ENCODE results near the gene PHF14.

The PHF14 gene

DNA sequence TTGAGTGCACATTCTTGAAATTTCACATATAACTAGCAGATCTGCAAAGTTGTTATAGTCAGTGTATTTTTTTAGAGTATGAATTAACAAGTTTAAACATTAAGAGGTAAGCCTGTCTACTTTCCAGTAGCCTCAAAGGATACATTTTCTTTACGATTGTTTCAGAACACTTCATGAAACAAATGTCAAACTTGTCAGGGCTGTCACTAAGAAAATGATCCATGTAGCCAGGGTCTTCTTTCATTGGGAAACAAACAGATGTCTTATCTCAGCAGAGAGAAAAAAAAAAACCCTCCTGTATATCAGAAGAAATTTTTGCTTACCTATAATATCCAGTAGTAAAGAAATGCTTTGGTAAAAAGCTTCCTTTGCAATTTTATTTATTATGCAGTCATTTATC lies 192.4 kb downstream of the PHF14 start:
- TF ChIP-seq ZNF565 (CRISPR knock-in tag; conservative IDR thresholded peaks at IDR 0.05; ENCODE audit: low read depth), result no peak
- TF ChIP-seq PPARA (CRISPR knock-in tag; IDR thresholded peaks at IDR 0.05; ENCODE audit: borderline replicate concordance), result no peak
- no peak for TF ChIP-seq CREB5 (CRISPR knock-in tag; IDR thresholded peaks at IDR 0.05; ENCODE audit: low read depth)
- TF ChIP-seq ISL1 (CRISPR knock-in tag; IDR thresholded peaks at IDR 0.05), result no peak
- TF ChIP-seq TSHZ2 (CRISPR knock-in tag; IDR thresholded peaks at IDR 0.05), result no peak
- no peak for TF ChIP-seq CSRNP3 (CRISPR knock-in tag; IDR thresholded peaks at IDR 0.05)
- no peak for TF ChIP-seq TCF4 (CRISPR knock-in tag; IDR thresholded peaks at IDR 0.05; ENCODE audit: borderline replicate concordance)
- no peak for TF ChIP-seq TOX (CRISPR knock-in tag; IDR thresholded peaks at IDR 0.05; ENCODE audit: borderline replicate concordance)
- no peak for TF ChIP-seq SNAI2 (CRISPR knock-in tag; IDR thresholded peaks at IDR 0.05)
- TF ChIP-seq RARB (CRISPR knock-in tag; IDR thresholded peaks at IDR 0.05), result no peak
- TF ChIP-seq OSR1 (CRISPR knock-in tag; IDR thresholded peaks at IDR 0.05), result no peak
- TF ChIP-seq ZC3H10 (CRISPR knock-in tag; IDR thresholded peaks at IDR 0.05), result no peak
- TF ChIP-seq GLIS3 (CRISPR knock-in tag; IDR thresholded peaks at IDR 0.05), result no peak
- no peak for TF ChIP-seq ESRRG (CRISPR knock-in tag; IDR thresholded peaks at IDR 0.05)
- ATAC-seq, result no peak

- no peak for ATAC-seq
- TF ChIP-seq TCF4 (CRISPR knock-in tag; IDR thresholded peaks at IDR 0.05; ENCODE audit: borderline replicate concordance) (no peak), ISL1 (CRISPR knock-in tag; IDR thresholded peaks at IDR 0.05) (no peak), OSR1 (CRISPR knock-in tag; IDR thresholded peaks at IDR 0.05) (no peak), ZFP3 (CRISPR knock-in tag; IDR thresholded peaks at IDR 0.05) (no peak), PATZ1 (CRISPR knock-in tag; IDR thresholded peaks at IDR 0.05; ENCODE audit: borderline replicate concordance) (no peak), GLIS3 (CRISPR knock-in tag; IDR thresholded peaks at IDR 0.05) (no peak), ZFP30 (CRISPR knock-in tag; IDR thresholded peaks at IDR 0.05) (no peak), ESRRG (CRISPR knock-in tag; IDR thresholded peaks at IDR 0.05) (no peak), ZNF565 (CRISPR knock-in tag; conservative IDR thresholded peaks at IDR 0.05; ENCODE audit: low read depth) (no peak), ZNF8 (CRISPR knock-in tag; IDR thresholded peaks at IDR 0.05) (no peak), ZNF70 (CRISPR knock-in tag; IDR thresholded peaks at IDR 0.05) (no peak), CSDC2 (CRISPR knock-in tag; IDR thresholded peaks at IDR 0.05) (no peak), RARB (CRISPR knock-in tag; IDR thresholded peaks at IDR 0.05) (no peak), ARNTL (CRISPR knock-in tag; IDR thresholded peaks at IDR 0.05; ENCODE audit: borderline replicate concordance, low read depth) (no peak)
- TF ChIP-seq, protein P1, sequence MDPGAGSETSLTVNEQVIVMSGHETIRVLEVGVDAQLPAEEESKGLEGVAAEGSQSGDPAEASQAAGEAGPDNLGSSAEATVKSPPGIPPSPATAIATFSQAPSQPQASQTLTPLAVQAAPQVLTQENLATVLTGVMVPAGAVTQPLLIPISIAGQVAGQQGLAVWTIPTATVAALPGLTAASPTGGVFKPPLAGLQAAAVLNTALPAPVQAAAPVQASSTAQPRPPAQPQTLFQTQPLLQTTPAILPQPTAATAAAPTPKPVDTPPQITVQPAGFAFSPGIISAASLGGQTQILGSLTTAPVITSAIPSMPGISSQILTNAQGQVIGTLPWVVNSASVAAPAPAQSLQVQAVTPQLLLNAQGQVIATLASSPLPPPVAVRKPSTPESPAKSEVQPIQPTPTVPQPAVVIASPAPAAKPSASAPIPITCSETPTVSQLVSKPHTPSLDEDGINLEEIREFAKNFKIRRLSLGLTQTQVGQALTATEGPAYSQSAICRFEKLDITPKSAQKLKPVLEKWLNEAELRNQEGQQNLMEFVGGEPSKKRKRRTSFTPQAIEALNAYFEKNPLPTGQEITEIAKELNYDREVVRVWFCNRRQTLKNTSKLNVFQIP (CRISPR knock-in tag; IDR thresholded peaks at IDR 0.05; ENCODE audit: borderline replicate concordance, low read depth), result no peak
These were observed 195.0 kb downstream of the PHF14 start for GRCh38 chr7:11168650-11169170.

DNA sequence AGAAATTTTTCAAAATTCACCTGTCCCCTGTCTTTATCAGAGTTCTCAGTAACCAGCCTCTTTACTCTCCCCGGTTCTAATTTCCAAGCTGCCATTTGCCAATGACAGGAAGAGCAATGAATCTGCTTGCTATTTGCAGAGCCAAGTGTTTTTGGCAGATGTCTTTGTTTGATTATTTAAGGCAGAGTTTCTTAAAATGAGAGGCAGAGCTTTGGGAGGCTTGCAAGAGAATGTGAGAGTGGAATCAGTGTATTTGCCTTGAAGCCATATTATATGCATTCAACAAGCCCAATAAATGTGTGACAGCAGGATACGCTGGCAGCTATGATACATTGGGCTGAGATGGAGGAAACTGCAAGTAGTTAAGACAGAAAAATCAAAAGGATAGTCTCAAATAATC lies 196.5 kb downstream of the PHF14 start:
- ATAC-seq, result no peak
- TF ChIP-seq BACH2 (CRISPR knock-in tag; IDR thresholded peaks at IDR 0.05; ENCODE audit: borderline replicate concordance), result no peak
- no peak for TF ChIP-seq PATZ1 (CRISPR knock-in tag; IDR thresholded peaks at IDR 0.05; ENCODE audit: borderline replicate concordance)
- TF ChIP-seq TOX (CRISPR knock-in tag; IDR thresholded peaks at IDR 0.05; ENCODE audit: borderline replicate concordance), result no peak
- no peak for TF ChIP-seq ZC3H10 (CRISPR knock-in tag; IDR thresholded peaks at IDR 0.05)
- no peak for TF ChIP-seq ISL1 (CRISPR knock-in tag; IDR thresholded peaks at IDR 0.05)
- TF ChIP-seq RARB (CRISPR knock-in tag; IDR thresholded peaks at IDR 0.05), result no peak
- TF ChIP-seq PPARA (CRISPR knock-in tag; IDR thresholded peaks at IDR 0.05; ENCODE audit: borderline replicate concordance), result no peak
- no peak for TF ChIP-seq TCF4 (CRISPR knock-in tag; IDR thresholded peaks at IDR 0.05; ENCODE audit: borderline replicate concordance)
- no peak for TF ChIP-seq CREB5 (CRISPR knock-in tag; IDR thresholded peaks at IDR 0.05; ENCODE audit: low read depth)
- TF ChIP-seq ESRRG (CRISPR knock-in tag; IDR thresholded peaks at IDR 0.05), result no peak
- TF ChIP-seq SNAI2 (CRISPR knock-in tag; IDR thresholded peaks at IDR 0.05), result no peak
- no peak for TF ChIP-seq ARNTL (CRISPR knock-in tag; IDR thresholded peaks at IDR 0.05; ENCODE audit: borderline replicate concordance, low read depth)
- no peak for TF ChIP-seq ZNF70 (CRISPR knock-in tag; IDR thresholded peaks at IDR 0.05)
- no peak for TF ChIP-seq ZFP3 (CRISPR knock-in tag; IDR thresholded peaks at IDR 0.05)
